HEK293 (cell line): Measurements from ENCODE around the gene FOXO1.

ENCODE experiments used
- KLF16 ChIP-seq: fragments of 450-650 bp; formaldehyde crosslinking; IDR thresholded peaks from 2 replicates; pipeline ENCODE4 v1.5.1; 2017; ENCODE audit warnings: missing biosample characterization, missing genetic modification characterization
- ZFP3 ChIP-seq: fragments of 450-650 bp; formaldehyde crosslinking; IDR thresholded peaks from 2 replicates; pipeline ENCODE4 v1.5.1; 2016; ENCODE audit warnings: low read depth, missing biosample characterization, missing genetic modification characterization
- ZNF112 ChIP-seq: fragments of 450-650 bp; formaldehyde crosslinking; IDR thresholded peaks from 2 replicates; pipeline ENCODE4 v1.5.0; 2017; ENCODE audit warnings: missing biosample characterization, missing genetic modification characterization
- ZNF138 ChIP-seq: fragments of 450-650 bp; formaldehyde crosslinking; IDR thresholded peaks from 2 replicates; pipeline ENCODE4 v1.5.1; 2016; ENCODE audit warnings: missing biosample characterization, missing genetic modification characterization, borderline replicate concordance
- ZNF350 ChIP-seq: fragments of 450-650 bp; formaldehyde crosslinking; IDR thresholded peaks from 2 replicates; pipeline ENCODE4 v1.5.0; 2017; ENCODE audit warnings: missing biosample characterization, mild to moderate bottlenecking, missing genetic modification characterization
- ZNF362 ChIP-seq: fragments of 450-650 bp; formaldehyde crosslinking; IDR thresholded peaks from 2 replicates; pipeline ENCODE4 v1.5.1; 2016; ENCODE audit warnings: missing biosample characterization, missing genetic modification characterization
- TF ChIP-seq, protein P1 (sequence below): fragments of 450-650 bp; formaldehyde crosslinking; IDR thresholded peaks from 2 replicates; pipeline ENCODE4 v1.5.1; 2016; ENCODE audit warnings: missing biosample characterization, missing genetic modification characterization

GRCh38 chr13:40578055-40578454 is 88.4 kb downstream of the FOXO1 start:
- TF ChIP-seq ZNF362 (tag by site-specific recombination) (no peak), ZFP3 (tag by site-specific recombination) (no peak), KLF16 (tag by site-specific recombination) (no peak), ZNF112 (tag by site-specific recombination) (no peak), ZNF350 (tag by site-specific recombination) (no peak), ZNF138 (tag by site-specific recombination) (no peak)
- TF ChIP-seq, protein P1, sequence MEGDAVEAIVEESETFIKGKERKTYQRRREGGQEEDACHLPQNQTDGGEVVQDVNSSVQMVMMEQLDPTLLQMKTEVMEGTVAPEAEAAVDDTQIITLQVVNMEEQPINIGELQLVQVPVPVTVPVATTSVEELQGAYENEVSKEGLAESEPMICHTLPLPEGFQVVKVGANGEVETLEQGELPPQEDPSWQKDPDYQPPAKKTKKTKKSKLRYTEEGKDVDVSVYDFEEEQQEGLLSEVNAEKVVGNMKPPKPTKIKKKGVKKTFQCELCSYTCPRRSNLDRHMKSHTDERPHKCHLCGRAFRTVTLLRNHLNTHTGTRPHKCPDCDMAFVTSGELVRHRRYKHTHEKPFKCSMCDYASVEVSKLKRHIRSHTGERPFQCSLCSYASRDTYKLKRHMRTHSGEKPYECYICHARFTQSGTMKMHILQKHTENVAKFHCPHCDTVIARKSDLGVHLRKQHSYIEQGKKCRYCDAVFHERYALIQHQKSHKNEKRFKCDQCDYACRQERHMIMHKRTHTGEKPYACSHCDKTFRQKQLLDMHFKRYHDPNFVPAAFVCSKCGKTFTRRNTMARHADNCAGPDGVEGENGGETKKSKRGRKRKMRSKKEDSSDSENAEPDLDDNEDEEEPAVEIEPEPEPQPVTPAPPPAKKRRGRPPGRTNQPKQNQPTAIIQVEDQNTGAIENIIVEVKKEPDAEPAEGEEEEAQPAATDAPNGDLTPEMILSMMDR = no peak
